GM18870 (cell line): Measurements from ENCODE around the gene SLC22A17.

Experiments
- ATAC-seq: cut with Tn5 transposase; IDR thresholded peaks from one replicate; pipeline ENCODE4 v1.9.1; 2021; ENCODE audit warnings: moderate library complexity; ENCODE audit not compliant: unreplicated experiment

Gene SLC22A17

GRCh38 chr14:23364164-23365035 is 11.7 kb upstream of the SLC22A17 start:
- ATAC-seq, result no peak

- no peak for ATAC-seq
These were observed 9.5 kb upstream of the SLC22A17 start for GRCh38 chr14:23362200-23362599.

GRCh38 chr14:23361763-23362162 is 9.1 kb upstream of the SLC22A17 start:
- no peak for ATAC-seq

GRCh38 chr14:23361320-23361719 is 8.6 kb upstream of the SLC22A17 start:
- no peak for ATAC-seq

GRCh38 chr14:23360496-23360895 is 7.8 kb upstream of the SLC22A17 start:
- no peak for ATAC-seq

- no peak for ATAC-seq
These were observed 7.2 kb upstream of the SLC22A17 start for GRCh38 chr14:23359722-23360447.

GRCh38 chr14:23359167-23359626 is 6.5 kb upstream of the SLC22A17 start:
- no peak for ATAC-seq

- ATAC-seq, result no peak
These were observed 6.0 kb upstream of the SLC22A17 start for GRCh38 chr14:23358553-23359166.

GRCh38 chr14:23358042-23358441 is 5.4 kb upstream of the SLC22A17 start:
- ATAC-seq, result no peak

- ATAC-seq, result no peak
These were observed 4.6 kb upstream of the SLC22A17 start for GRCh38 chr14:23357261-23357660.

GRCh38 chr14:23356662-23357061 is 4.0 kb upstream of the SLC22A17 start:
- ATAC-seq, result no peak

GRCh38 chr14:23355871-23356435 is 3.3 kb upstream of the SLC22A17 start:
- no peak for ATAC-seq

- ATAC-seq, result no peak
These were observed 2.3 kb upstream of the SLC22A17 start for GRCh38 chr14:23354990-23355389.

- no peak for ATAC-seq
These were observed 720 bp upstream of the SLC22A17 start for GRCh38 chr14:23353433-23353780.

GRCh38 chr14:23351681-23352505 is 794 bp downstream of the SLC22A17 start:
- ATAC-seq, result no peak

- no peak for ATAC-seq
These were observed 3.4 kb downstream of the SLC22A17 start for GRCh38 chr14:23349156-23349845.

GRCh38 chr14:23348297-23348655 is 4.4 kb downstream of the SLC22A17 start:
- no peak for ATAC-seq

GRCh38 chr14:23347406-23348296 is 5.0 kb downstream of the SLC22A17 start:
- no peak for ATAC-seq
